Measurements from ENCODE around the gene ATP11A.

The ATP11A gene

GRCh38 chr13:112774829-112775565, 85.2 kb downstream of the ATP11A start:
- Histone ChIP-seq H3K27ac (ENCODE audit: insufficient read depth, low read depth, low read length, poor library complexity, severe bottlenecking) (no peak overlapping the region), H3K4me1 (ENCODE audit: control insufficient read depth, insufficient read depth, low read length) (peaks cover 5% of the 10 kb centered on the region)

GRCh38 chr13:112775791-112776279, 86.0 kb downstream of the ATP11A start:
- 85 to 87% methylated on average over 25 of the region's 25 CpGs for WGBS, 2 experiments
- H3K27me3 ChIP-seq (ENCODE audit: control insufficient read depth, insufficient read depth, low read length, poor library complexity, severe bottlenecking) = no peaks in the 10 kb centered on the region
- H3K9me3 ChIP-seq (ENCODE audit: control insufficient read depth, low read length) = no peaks in the 10 kb centered on the region
- H3K4me1 ChIP-seq (ENCODE audit: control insufficient read depth, insufficient read depth, low read length) = peaks cover 11% of the 10 kb centered on the region
- no peak overlapping the region for H3K4me3 ChIP-seq (ENCODE audit: insufficient read depth, low read depth, low read length)
- no peaks in the 10 kb centered on the region for H3K36me3 ChIP-seq (ENCODE audit: control insufficient read depth, insufficient read depth, low read length)
- no peak overlapping the region for H3K27ac ChIP-seq (ENCODE audit: insufficient read depth, low read depth, low read length, poor library complexity, severe bottlenecking)

More at GRCh38 chr13:112774829-112775565, 85.2 kb downstream of the ATP11A start:
- H3K27me3 ChIP-seq (ENCODE audit: control insufficient read depth, insufficient read depth, low read length, poor library complexity, severe bottlenecking) = no peaks in the 10 kb centered on the region
- H3K4me3 ChIP-seq (ENCODE audit: insufficient read depth, low read depth, low read length) = no peak overlapping the region
- H3K9me3 ChIP-seq (ENCODE audit: control insufficient read depth, low read length) = no peaks in the 10 kb centered on the region
- 89 to 90% methylated on average over 34 of the region's 36 CpGs for WGBS, 2 experiments
- H3K36me3 ChIP-seq (ENCODE audit: control insufficient read depth, insufficient read depth, low read length) = no peaks in the 10 kb centered on the region

- no peak overlapping the region for H3K4me3 ChIP-seq (ENCODE audit: insufficient read depth, low read depth, low read length)
- H3K36me3 ChIP-seq (ENCODE audit: control insufficient read depth, insufficient read depth, low read length) = no peaks in the 10 kb centered on the region
- peaks cover 11% of the 10 kb centered on the region for H3K4me1 ChIP-seq (ENCODE audit: control insufficient read depth, insufficient read depth, low read length)
- H3K27ac ChIP-seq (ENCODE audit: insufficient read depth, low read depth, low read length, poor library complexity, severe bottlenecking) = no peak overlapping the region
- no peaks in the 10 kb centered on the region for H3K27me3 ChIP-seq (ENCODE audit: control insufficient read depth, insufficient read depth, low read length, poor library complexity, severe bottlenecking)
- H3K9me3 ChIP-seq (ENCODE audit: control insufficient read depth, low read length) = no peaks in the 10 kb centered on the region
- 85 to 90% methylated on average over 9 of the region's 9 CpGs for WGBS, 2 experiments
Measured at GRCh38 chr13:112776354-112776753, 86.5 kb downstream of the ATP11A start.

GRCh38 chr13:112776971-112777370, 87.1 kb downstream of the ATP11A start:
- no peak overlapping the region for H3K4me3 ChIP-seq (ENCODE audit: insufficient read depth, low read depth, low read length)
- 94% methylated on average over 11 of the region's 11 CpGs for WGBS, 2 experiments
- H3K27ac ChIP-seq (ENCODE audit: insufficient read depth, low read depth, low read length, poor library complexity, severe bottlenecking) = no peak overlapping the region
- no peaks in the 10 kb centered on the region for H3K27me3 ChIP-seq (ENCODE audit: control insufficient read depth, insufficient read depth, low read length, poor library complexity, severe bottlenecking)
- no peaks in the 10 kb centered on the region for H3K36me3 ChIP-seq (ENCODE audit: control insufficient read depth, insufficient read depth, low read length)
- no peaks in the 10 kb centered on the region for H3K9me3 ChIP-seq (ENCODE audit: control insufficient read depth, low read length)
- peaks cover 11% of the 10 kb centered on the region for H3K4me1 ChIP-seq (ENCODE audit: control insufficient read depth, insufficient read depth, low read length)

GRCh38 chr13:112777637-112778406, 88.0 kb downstream of the ATP11A start:
- Histone ChIP-seq H3K9me3 (ENCODE audit: control insufficient read depth, low read length) (no peaks in the 10 kb centered on the region), H3K36me3 (ENCODE audit: control insufficient read depth, insufficient read depth, low read length) (no peaks in the 10 kb centered on the region), H3K27ac (ENCODE audit: insufficient read depth, low read depth, low read length, poor library complexity, severe bottlenecking) (no peak overlapping the region), H3K4me3 (ENCODE audit: insufficient read depth, low read depth, low read length) (no peak overlapping the region), H3K27me3 (ENCODE audit: control insufficient read depth, insufficient read depth, low read length, poor library complexity, severe bottlenecking) (no peaks in the 10 kb centered on the region), H3K4me1 (ENCODE audit: control insufficient read depth, insufficient read depth, low read length) (peaks cover 11% of the 10 kb centered on the region)
- 92 to 93% methylated on average over 27 of the region's 27 CpGs for WGBS, 2 experiments

GRCh38 chr13:112779856-112780604, 90.2 kb downstream of the ATP11A start:
- 81 to 85% methylated on average over 23 of the region's 23 CpGs for WGBS, 2 experiments
- Histone ChIP-seq H3K9me3 (ENCODE audit: control insufficient read depth, low read length) (no peaks in the 10 kb centered on the region), H3K27me3 (ENCODE audit: control insufficient read depth, insufficient read depth, low read length, poor library complexity, severe bottlenecking) (no peaks in the 10 kb centered on the region), H3K4me3 (ENCODE audit: insufficient read depth, low read depth, low read length) (no peak overlapping the region), H3K4me1 (ENCODE audit: control insufficient read depth, insufficient read depth, low read length) (peaks cover 11% of the 10 kb centered on the region), H3K27ac (ENCODE audit: insufficient read depth, low read depth, low read length, poor library complexity, severe bottlenecking) (no peak overlapping the region), H3K36me3 (ENCODE audit: control insufficient read depth, insufficient read depth, low read length) (no peaks in the 10 kb centered on the region)

- Histone ChIP-seq H3K27me3 (ENCODE audit: control insufficient read depth, insufficient read depth, low read length, poor library complexity, severe bottlenecking) (no peaks in the 10 kb centered on the region), H3K27ac (ENCODE audit: insufficient read depth, low read depth, low read length, poor library complexity, severe bottlenecking) (no peak overlapping the region), H3K4me3 (ENCODE audit: insufficient read depth, low read depth, low read length) (no peak overlapping the region), H3K4me1 (ENCODE audit: control insufficient read depth, insufficient read depth, low read length) (peaks cover 11% of the 10 kb centered on the region), H3K9me3 (ENCODE audit: control insufficient read depth, low read length) (no peaks in the 10 kb centered on the region), H3K36me3 (ENCODE audit: control insufficient read depth, insufficient read depth, low read length) (no peaks in the 10 kb centered on the region)
- 91 to 92% methylated on average over 18 of the region's 18 CpGs for WGBS, 2 experiments
Measured at GRCh38 chr13:112781287-112781686, 91.4 kb downstream of the ATP11A start.

GRCh38 chr13:112781881-112782361, 92.1 kb downstream of the ATP11A start:
- Histone ChIP-seq H3K9me3 (ENCODE audit: control insufficient read depth, low read length) (no peaks in the 10 kb centered on the region), H3K4me3 (ENCODE audit: insufficient read depth, low read depth, low read length) (no peak overlapping the region), H3K4me1 (ENCODE audit: control insufficient read depth, insufficient read depth, low read length) (peaks cover 11% of the 10 kb centered on the region), H3K27ac (ENCODE audit: insufficient read depth, low read depth, low read length, poor library complexity, severe bottlenecking) (no peak overlapping the region), H3K27me3 (ENCODE audit: control insufficient read depth, insufficient read depth, low read length, poor library complexity, severe bottlenecking) (no peaks in the 10 kb centered on the region), H3K36me3 (ENCODE audit: control insufficient read depth, insufficient read depth, low read length) (no peaks in the 10 kb centered on the region)
- WGBS, 2 experiments = 95 to 96% methylated on average over 19 of the region's 19 CpGs

GRCh38 chr13:112782429-112783010, 92.7 kb downstream of the ATP11A start:
- H3K4me3 ChIP-seq (ENCODE audit: insufficient read depth, low read depth, low read length) = no peak overlapping the region
- H3K4me1 ChIP-seq (ENCODE audit: control insufficient read depth, insufficient read depth, low read length) = peaks cover 11% of the 10 kb centered on the region
- H3K27ac ChIP-seq (ENCODE audit: insufficient read depth, low read depth, low read length, poor library complexity, severe bottlenecking) = no peak overlapping the region
- H3K9me3 ChIP-seq (ENCODE audit: control insufficient read depth, low read length) = no peaks in the 10 kb centered on the region
- no peaks in the 10 kb centered on the region for H3K36me3 ChIP-seq (ENCODE audit: control insufficient read depth, insufficient read depth, low read length)
- 89 to 90% methylated on average over 15 of the region's 15 CpGs for WGBS, 2 experiments
- H3K27me3 ChIP-seq (ENCODE audit: control insufficient read depth, insufficient read depth, low read length, poor library complexity, severe bottlenecking) = no peaks in the 10 kb centered on the region
